Retinal pigment epithelial cell (primary cell): ENCODE measurements around the gene ACOT9.
A peak's percentile ranks its signal among the peaks of the same experiment; 100 is the strongest.
"Not testable (repeated sequence)": the region's sequence is repeated elsewhere in the genome, so short reads cannot be mapped to it uniquely, and the experiment has no call there.

Source experiments
- DNase-seq: peaks from one replicate; pipeline ENCODE4 v3.0.0-alpha.2; 2010; ENCODE audit warnings: low read depth
- H3K4me3 ChIP-seq: 2 replicates; pipeline ENCODE4 v1.5.1; 2011; ENCODE audit warnings: mild to moderate bottlenecking, low read length, control low read depth, moderate library complexity
- CTCF ChIP-seq: conservative IDR thresholded peaks from 2 replicates; pipeline ENCODE4 v1.5.1; 2011; ENCODE audit warnings: low read depth, low read length, control low read depth, inconsistent platforms

ACOT9 gene

DNA sequence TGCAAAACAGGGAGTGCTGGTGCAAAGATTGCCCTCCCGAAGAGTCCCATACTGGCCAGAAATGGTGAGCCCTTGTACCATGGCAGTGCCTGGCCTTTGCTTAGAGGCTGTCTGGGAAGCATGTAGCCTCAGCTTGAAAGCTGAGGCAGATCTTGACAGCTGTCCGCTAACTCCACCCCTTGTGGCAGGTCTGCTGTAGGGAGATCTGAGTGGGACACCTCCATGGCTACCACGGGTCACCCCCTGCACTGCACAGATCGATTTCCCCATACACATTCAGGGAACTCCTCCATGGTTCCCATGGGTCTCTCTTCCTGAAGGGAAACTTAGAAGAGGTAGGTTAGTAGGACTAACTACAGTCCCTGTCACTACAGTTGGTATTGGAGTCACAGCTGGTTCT lies 6.1 kb upstream of the ACOT9 start:
- H3K4me3 ChIP-seq = no peak overlapping the region
- DNase-seq = no peak
- TF ChIP-seq CTCF = no peak

- DNase-seq = no peak
- no peak overlapping the region for H3K4me3 ChIP-seq
- TF ChIP-seq CTCF = no peak
These were observed 2.7 kb upstream of the ACOT9 start for GRCh38 chrX:23745786-23746185.

- H3K4me3 ChIP-seq = peak overlapping the region; percentile 73
- DNase-seq = not testable (repeated sequence)
These were observed 521 bp upstream of the ACOT9 start for GRCh38 chrX:23743623-23743971.

DNA sequence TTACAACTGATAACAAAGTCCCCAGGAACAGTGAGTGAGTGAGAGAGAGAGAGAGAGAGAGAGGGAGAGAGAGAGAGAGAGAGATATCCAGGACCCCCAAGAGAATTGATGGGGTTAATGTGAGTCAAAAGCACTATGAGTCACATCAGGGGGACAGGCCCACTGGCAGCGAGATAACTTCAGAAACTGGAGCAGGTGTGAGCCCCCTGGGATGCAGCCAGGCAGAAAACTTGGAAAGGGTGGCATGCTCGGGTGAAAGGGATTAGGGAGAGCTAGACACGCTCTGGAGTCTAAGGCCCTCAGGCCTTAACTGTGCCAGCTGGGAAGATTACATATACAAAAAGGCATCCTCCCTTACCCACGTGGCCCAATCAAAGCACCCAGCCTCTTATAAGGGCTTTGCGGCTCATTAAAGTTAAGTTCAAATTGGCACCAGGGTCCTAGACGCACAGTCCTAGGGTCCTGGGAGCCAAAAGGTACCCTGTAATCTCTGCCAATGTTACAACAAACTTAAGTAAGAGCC lies 841 bp downstream of the ACOT9 start:
- H3K4me3 ChIP-seq = peak overlapping the region; percentile 73
- peak; percentile 83 for DNase-seq
- no peak for TF ChIP-seq CTCF

GRCh38 chrX:23737413-23737812 lies 5.7 kb downstream of the ACOT9 start:
- no peak for TF ChIP-seq CTCF
- H3K4me3 ChIP-seq = no peak overlapping the region
- no peak for DNase-seq

GRCh38 chrX:23736030-23736429 lies 7.0 kb downstream of the ACOT9 start:
- no peak for DNase-seq
- no peak for TF ChIP-seq CTCF
- no peak overlapping the region for H3K4me3 ChIP-seq

- DNase-seq = no peak
- no peak overlapping the region for H3K4me3 ChIP-seq
- TF ChIP-seq CTCF = no peak
These were observed 10.4 kb downstream of the ACOT9 start for GRCh38 chrX:23732704-23733103.

GRCh38 chrX:23731951-23732350 lies 11.1 kb downstream of the ACOT9 start:
- no peak overlapping the region for H3K4me3 ChIP-seq
- no peak for DNase-seq
- TF ChIP-seq CTCF = no peak
